Urothelium cell line (cell line): ENCODE measurements around the gene WBP11.

Experiments used
- DNase-seq: peaks from one replicate; pipeline ENCODE4 v3.0.0; 2011; ENCODE audit warnings: low spot score, mixed read lengths
- FAIRE-seq: peaks from 2 replicates; lab custom pipeline; 2011; peaks lifted over from hg19 to GRCh38; lab: Jason Lieb, UNC

The WBP11 gene

DNA sequence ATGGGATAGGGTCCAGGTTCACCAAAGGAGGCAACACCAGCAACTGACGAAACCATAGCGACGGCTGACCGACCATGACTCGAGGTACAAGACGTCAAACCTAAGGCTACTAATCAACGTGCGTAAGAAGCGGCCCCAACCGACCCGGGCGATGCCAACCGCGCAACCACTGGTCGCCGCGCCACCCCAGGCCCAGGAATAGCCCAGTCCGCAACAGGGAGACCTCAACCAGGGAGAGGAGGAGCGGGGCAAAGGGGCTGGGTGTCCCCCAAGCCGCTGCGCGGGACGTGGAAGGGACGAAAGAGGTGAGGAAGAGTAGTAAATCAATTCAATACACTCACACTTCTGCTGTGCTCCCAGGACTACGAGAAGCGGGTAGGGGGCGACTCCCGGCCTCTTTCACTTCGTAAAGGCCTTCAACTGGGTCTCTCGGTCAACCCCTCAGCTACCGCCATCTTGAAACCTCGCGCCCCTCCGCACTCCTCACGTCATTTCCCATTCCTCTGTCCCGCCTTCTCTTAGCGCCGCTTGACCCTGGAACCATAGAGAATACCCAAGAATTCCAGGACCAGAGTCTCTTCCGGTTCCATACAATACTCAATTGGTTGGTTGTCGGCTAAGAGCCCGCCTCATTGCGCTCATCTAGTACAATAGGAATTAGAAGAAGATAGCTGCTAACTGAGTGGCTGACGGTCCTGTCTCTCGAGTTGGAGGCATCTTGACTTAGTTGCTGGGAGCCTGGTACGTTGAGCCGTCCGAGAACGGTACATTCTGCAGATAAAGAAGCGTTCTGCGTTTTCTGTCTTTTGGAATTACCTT, at the start of gene WBP11, which contains the start of gene C12orf60:
WBP11 (minus strand) TSS at position 468 of the 819 bp plus-strand sequence. CDS start 2,095 bp downstream, outside the sequence.
C12orf60 (plus strand) TSS at position 660 of the 819 bp plus-strand sequence. CDS start 19,266 bp downstream, outside the sequence.
- FAIRE-seq (peak; percentile 88), DNase-seq (peak; percentile 97)

DNA sequence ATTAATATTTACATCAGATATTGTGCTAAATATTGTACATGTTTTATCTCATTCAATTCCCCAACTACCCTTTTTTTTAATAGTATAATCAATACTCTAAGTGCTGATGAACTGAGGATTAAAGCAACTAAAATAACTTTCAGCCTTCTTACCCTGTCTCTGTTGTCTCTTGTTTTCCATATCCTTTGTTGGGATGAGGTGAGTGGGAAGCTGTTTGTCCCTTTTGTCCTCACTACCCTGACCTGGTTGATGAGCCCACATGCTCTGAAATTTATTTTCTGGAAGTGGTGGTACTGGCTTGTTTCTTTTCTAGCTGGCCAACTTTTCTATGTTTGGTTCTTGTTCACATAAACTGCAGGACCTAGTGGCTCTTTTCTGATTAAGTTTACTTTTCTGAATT, 49.6 kb upstream of the WBP11 start:
- DNase-seq (no peak), FAIRE-seq (peak; percentile 58)

- no peak for FAIRE-seq
- no peak for DNase-seq
Measured at GRCh38 chr12:14850929-14851663, 47.8 kb upstream of the WBP11 start.

DNA sequence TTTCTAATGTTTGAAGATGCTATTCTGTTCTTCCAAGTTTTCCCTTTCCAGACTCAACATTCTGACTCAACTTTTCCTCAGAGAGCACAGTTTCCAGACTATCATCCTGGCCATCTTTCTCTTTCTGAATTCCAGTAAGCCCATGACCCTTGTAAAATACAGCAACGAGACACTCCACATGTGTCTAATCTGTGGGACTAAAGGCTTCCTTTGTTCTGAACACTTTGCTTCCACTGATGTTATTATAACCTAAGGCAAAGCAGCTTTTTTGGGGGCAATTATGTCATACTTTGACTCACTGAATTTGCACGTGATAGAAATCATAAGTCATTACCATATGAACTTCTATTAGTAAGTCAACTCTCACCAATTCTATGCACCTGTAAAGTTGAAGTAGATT, 46.4 kb upstream of the WBP11 start:
- FAIRE-seq (no peak), DNase-seq (no peak)

- DNase-seq, result no peak
- FAIRE-seq, result peak; percentile 90
Measured at GRCh38 chr12:14846876-14847580, 43.8 kb upstream of the WBP11 start.

DNA sequence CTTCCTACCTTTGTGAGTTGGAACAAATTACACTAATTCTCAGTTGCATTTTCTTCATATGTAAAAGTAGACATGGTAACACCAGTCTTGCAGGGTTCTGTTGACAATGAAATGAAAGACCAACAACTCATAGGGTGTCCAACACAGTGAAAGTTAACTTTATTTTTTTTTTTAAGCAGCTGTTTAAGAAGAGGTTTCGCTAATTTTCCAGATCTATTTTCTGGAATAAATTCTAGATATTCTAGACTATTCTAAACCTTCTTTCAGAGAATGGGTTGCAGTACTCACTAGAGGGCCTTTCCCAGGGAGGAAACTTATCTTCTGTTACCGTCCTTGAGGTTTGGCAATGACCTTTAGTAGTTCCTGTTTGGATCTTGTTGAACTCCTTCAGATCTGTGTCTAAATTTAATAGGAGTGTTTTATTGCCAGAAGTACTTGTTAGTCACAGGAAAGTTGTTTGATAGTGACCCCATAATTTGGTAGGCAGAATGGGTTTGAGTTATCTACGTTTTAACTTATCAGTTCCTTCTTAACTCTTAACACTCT, 42.8 kb upstream of the WBP11 start:
- FAIRE-seq (no peak), DNase-seq (no peak)

- no peak for FAIRE-seq
Measured at GRCh38 chr12:14845350-14845750, 42.1 kb upstream of the WBP11 start.

DNA sequence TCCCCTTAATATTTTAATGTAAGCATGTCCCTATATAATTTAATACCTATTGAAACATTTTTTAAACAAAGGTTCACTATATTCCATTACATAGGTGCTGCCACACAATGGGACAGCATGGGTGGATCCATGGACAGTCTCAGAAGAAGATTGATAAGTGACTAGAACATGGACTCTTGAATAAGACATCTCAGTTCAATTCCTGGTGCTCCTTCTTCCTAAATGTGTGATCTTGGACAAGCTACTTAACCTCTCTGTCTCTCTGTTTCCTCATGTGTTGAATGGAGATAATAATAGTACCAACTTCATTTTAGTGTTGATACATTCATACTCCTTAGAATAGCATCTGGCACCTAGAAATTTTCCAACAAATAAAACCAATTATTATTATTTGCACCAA, 41.1 kb upstream of the WBP11 start:
- DNase-seq (no peak), FAIRE-seq (no peak)

More at GRCh38 chr12:14845350-14845750, 42.1 kb upstream of the WBP11 start:
- DNase-seq, result peak; percentile 64

DNA sequence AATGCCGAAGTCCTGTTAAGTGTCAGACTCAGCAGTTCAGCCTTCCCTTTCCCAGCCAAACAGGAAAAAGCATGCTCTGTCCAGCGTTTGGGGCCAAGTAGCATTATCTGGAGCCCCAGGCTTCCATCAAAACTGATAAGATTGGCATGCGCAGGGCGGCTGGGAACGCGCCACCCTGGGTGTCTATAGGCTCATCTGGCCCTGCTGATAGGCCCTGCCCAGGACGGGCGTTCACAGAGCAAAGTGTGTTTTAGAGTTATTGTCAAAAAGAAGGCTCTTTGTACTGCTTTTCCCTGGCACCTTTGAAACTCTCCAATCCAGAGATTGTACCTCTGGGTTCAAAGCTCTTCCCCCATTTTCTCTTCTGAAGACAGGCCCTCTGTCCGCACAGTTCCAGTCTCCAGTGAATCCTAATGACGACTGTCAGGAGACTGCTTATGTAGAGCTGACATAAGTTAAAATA, 40.2 kb upstream of the WBP11 start, which contains the start of gene ART4:
ART4 (minus strand) TSS at position 102 of the 463 bp plus-strand sequence. CDS start 413 bp downstream, outside the sequence.
- DNase-seq, result no peak
- FAIRE-seq, result no peak

DNA sequence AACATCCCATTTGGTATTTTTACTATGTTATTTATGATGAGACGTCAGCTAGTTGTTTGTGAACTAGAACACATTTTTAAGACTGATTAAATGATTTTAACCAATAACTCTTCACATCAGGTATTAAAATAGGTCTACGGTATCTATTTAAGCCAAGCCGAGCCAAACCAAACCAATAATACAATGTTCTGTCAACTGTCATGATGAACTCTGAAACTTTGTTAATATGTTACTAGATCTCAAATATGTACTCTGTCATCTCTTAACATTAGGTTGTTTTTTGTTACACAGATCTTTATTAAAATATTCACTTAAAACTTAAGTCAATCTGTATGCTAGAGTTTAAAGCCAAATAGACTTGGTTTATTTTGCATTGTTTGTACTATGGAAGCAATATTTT, 39.0 kb upstream of the WBP11 start:
- no peak for FAIRE-seq
- DNase-seq, result no peak

DNA sequence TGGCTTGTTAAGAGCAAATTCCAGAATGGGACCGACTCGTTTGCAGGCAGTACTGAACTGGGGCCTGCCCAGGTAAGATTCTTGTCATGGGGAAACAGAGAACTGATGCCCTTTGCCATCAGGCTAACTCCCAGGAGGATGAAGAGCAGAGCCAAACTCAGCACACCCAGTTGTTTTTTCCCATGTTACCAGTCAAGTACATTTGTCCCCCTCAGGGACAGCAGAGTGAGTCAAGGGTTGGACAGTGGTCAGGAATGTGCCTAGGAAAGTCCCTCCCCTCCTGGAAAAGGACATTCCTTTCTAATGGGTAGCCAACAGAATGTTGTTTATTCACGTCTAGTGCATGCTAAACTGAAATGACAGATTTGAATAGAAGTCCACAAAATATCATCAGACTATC, 38.5 kb upstream of the WBP11 start:
- FAIRE-seq (peak; percentile 71), DNase-seq (peak; percentile 47)

DNA sequence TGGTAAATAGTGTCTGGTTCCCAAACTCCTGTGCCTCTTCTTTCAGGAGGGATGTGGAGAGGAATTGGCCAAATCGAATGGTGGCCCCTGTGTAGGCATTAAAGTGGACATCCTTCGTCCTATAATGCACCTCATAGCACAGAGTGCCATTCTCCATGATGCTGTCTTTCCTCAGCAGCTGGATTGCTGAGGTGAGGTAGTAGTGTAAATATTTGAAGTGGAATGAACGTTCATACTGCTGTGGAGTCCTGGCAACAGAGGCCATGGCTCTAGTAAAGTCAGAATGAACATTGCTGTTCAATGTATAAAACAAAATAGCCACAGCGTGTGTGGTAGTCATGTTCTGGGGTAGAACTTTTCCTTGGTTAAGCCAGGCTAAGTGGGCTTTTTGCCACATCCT, 37.3 kb upstream of the WBP11 start:
- FAIRE-seq, result peak; percentile 58
- no peak for DNase-seq

DNA sequence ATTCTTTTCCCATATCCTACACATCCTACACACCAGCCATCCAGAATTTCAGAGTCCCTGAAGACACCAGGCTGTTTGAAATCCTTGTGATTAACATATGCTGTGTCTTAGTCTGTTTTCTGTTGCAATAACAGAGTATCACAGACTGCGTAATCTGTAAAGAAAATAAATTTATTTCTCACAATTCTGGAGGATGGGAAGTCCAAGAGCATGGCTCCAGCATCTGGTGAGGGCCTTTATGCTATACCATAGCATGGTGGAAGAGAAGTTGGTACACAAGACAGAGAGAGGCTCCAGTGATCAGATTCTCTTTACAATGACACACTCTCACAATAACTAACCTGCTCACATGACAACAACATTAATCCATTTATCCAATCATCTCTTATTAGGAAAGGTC, 36.0 kb upstream of the WBP11 start:
- no peak for DNase-seq
- FAIRE-seq, result peak; percentile 63

GRCh38 chr12:14836336-14837210, 33.3 kb upstream of the WBP11 start:
- DNase-seq (peak; percentile 60), FAIRE-seq (peak; percentile 53)

DNA sequence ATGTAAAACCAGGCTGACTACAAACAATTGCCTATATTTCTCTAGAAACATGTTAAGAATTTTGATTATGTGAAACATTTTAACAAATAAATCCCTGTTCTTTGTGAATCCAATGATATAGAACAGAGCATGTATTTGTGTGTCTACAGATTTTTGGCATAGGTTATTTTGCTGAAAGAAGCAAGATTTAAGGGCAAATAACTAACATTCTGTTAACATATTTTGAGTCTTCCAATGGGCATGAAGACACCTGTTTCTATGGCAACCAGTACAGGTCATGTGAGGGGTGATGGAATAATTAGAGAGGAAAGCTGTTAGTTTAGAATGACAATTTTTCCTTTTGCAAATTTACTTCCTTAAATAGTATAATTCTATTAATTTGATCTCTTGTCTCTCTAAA, 31.2 kb upstream of the WBP11 start:
- no peak for FAIRE-seq

GRCh38 chr12:14833952-14834351, 30.7 kb upstream of the WBP11 start:
- FAIRE-seq, result no peak
- no peak for DNase-seq

More for the DNA sequence above, 31.2 kb upstream of the WBP11 start:
- DNase-seq, result no peak

- no peak for DNase-seq
- FAIRE-seq, result no peak
Measured at GRCh38 chr12:14833336-14833735, 30.1 kb upstream of the WBP11 start.

DNA sequence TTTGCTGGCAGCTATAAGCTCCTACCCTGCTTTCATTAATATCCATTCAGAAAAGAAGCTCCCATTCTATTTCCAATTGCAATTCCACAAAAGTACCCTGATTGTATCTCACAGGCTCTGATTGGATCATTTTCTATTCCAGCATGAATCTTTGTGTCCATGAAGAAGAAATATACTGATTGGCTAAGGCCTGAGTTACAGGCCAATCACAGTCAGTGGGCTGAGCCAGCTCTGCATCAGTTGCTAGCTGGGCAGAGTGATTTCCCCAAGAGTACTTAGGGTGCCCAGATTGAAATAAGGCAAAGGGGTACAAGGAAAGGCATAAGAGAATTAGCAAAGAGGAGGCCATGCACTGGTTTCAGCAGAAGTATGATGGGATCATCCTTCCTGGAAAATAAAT, 25.6 kb upstream of the WBP11 start:
- FAIRE-seq (no peak), DNase-seq (no peak)

- FAIRE-seq (no peak), DNase-seq (no peak)
Measured at GRCh38 chr12:14827043-14827442, 23.8 kb upstream of the WBP11 start.

GRCh38 chr12:14826491-14826890, 23.2 kb upstream of the WBP11 start:
- DNase-seq (no peak), FAIRE-seq (no peak)
